ENCODE results near the gene POU6F1. TPM values are rescaled to one million over a fixed set of nuclear protein-coding genes. Genes with fewer than 3 reads are reported as not detected.

POU6F1 gene
- total RNA-seq, 1 experiment from 2014 or later, result 5.3 TPM

GRCh38 chr12:51253276-51253675 lies 35.4 kb upstream of the POU6F1 start:
- TF ChIP-seq EZH2 (IDR thresholded peaks at IDR 0.05; ENCODE audit: low read depth), result no peak
- TF ChIP-seq CTCF (conservative IDR thresholded peaks at IDR 0.05), result no peak
- POLR2A ChIA-PET (ENCODE audit: unreplicated experiment), result interaction anchor here (0.6 kb wide), 1 partner anchor 1338 kb away, joined by 3 read pairs; no protein-coding TSS in a partner anchor
- peaks cover 16% of the 10 kb centered on the region for H4K20me1 ChIP-seq (ENCODE audit: insufficient read depth)
- H3K4me3 ChIP-seq, result no peak overlapping the region
- H2AFZ ChIP-seq, result no peak overlapping the region
- BruUV-seq (replicated peaks), result no TSS peak
- no peak overlapping the region for H3K27ac ChIP-seq
- H3K9me2 ChIP-seq (ENCODE audit: insufficient read depth), result no peaks in the 10 kb centered on the region
- DNase-seq, result no peak
- intact Hi-C loops (cut with micrococcal nuclease; ENCODE audit: unreplicated experiment), result loop anchor here (5.0 kb wide), 1 partner anchor 206 kb away; the partner anchor contains the start of gene LETMD1
- H3F3A ChIP-seq (ENCODE audit: insufficient read depth, low read depth), result no peaks in the 10 kb centered on the region
- no peak overlapping the region for H3K4me2 ChIP-seq
- no peaks in the 10 kb centered on the region for H3K9me3 ChIP-seq (ENCODE audit: insufficient read depth, low read depth)
- H3K27me3 ChIP-seq (ENCODE audit: insufficient read depth, low read depth), result no peaks in the 10 kb centered on the region
- CTCF ChIA-PET, result no interaction called here
- no peaks in the 10 kb centered on the region for H3K4me1 ChIP-seq (replicated peaks; ENCODE audit: insufficient read depth)
- H3K79me2 ChIP-seq (ENCODE audit: low read depth), result peaks cover 14% of the 10 kb centered on the region; the same call in 1 of the 2 replicates
- peaks cover 5% of the 10 kb centered on the region; the same call in 1 of the 2 replicates for H3K36me3 ChIP-seq (ENCODE audit: low read depth)

- BruUV-seq (replicated peaks), result no TSS peak
Measured at GRCh38 chr12:51247523-51248206, 29.8 kb upstream of the POU6F1 start.

DNA sequence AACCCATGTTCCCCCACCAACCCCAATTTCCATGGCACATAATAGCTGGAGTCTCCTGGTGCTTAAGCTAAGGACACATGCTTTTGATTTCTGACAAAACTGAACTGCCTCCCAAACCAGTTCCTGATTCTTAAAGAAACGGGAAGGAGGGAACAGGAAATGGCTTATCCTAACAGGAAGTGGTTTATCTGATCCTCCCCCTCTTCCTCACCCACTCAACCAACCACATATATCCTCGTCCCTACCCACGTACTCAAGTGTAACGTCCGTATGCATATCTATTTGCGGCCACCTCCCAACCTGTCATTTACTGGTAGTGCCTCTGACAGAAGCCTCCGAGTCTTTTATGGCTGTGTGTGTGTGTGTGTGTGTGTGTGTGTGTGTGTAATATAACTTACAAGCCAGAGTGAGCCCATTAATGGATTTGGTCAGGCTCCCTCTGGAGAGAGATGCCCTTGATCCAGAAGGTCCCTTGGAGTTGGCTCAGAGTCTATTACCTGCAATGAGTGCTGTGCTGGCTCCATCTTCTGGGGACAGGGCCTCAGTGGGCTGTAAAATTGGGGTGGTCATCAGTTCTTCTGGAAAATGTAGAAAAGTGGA lies 28.5 kb upstream of the POU6F1 start:
- Histone ChIP-seq H3K4me2 (no peak overlapping the region), H3K27me3 (ENCODE audit: insufficient read depth, low read depth) (no peaks in the 10 kb centered on the region), H3K36me3 (ENCODE audit: low read depth) (peaks cover 9% of the 10 kb centered on the region), H2AFZ (no peak overlapping the region), H3K4me3 (no peak overlapping the region), H3K9me2 (ENCODE audit: insufficient read depth) (no peaks in the 10 kb centered on the region), H3K79me2 (ENCODE audit: low read depth) (no peaks in the 10 kb centered on the region), H3K4me1 (replicated peaks; ENCODE audit: insufficient read depth) (peaks cover under 1% of the 10 kb centered on the region; the same call in 1 of the 2 replicates), H3F3A (ENCODE audit: insufficient read depth, low read depth) (peaks cover 32% of the 10 kb centered on the region), H3K27ac (no peak overlapping the region), H3K9me3 (ENCODE audit: insufficient read depth, low read depth) (no peaks in the 10 kb centered on the region), H4K20me1 (ENCODE audit: insufficient read depth) (peaks cover 5% of the 10 kb centered on the region; the same call in 1 of the 2 replicates)
- ChIA-PET CTCF (no interaction called here), POLR2A (ENCODE audit: unreplicated experiment) (no interaction called here)
- TF ChIP-seq EZH2 (IDR thresholded peaks at IDR 0.05; ENCODE audit: low read depth) (no peak), CTCF (conservative IDR thresholded peaks at IDR 0.05) (no peak)
- no TSS peak for BruUV-seq (replicated peaks)
- intact Hi-C loops (cut with micrococcal nuclease; ENCODE audit: unreplicated experiment), result loop anchor here (10.0 kb wide), 1 partner anchor 482 kb away; the partner anchor contains the start of gene ATF1
- no peak for DNase-seq

More at GRCh38 chr12:51247523-51248206, 29.8 kb upstream of the POU6F1 start:
- Histone ChIP-seq H2AFZ (no peak overlapping the region), H3K27ac (no peak overlapping the region), H3K79me2 (ENCODE audit: low read depth) (peaks cover 6% of the 10 kb centered on the region; the same call in 1 of the 2 replicates), H3K4me3 (no peak overlapping the region), H3K36me3 (ENCODE audit: low read depth) (peaks cover 9% of the 10 kb centered on the region; the same call in 1 of the 2 replicates), H3K9me3 (ENCODE audit: insufficient read depth, low read depth) (no peaks in the 10 kb centered on the region), H3K4me1 (replicated peaks; ENCODE audit: insufficient read depth) (no peaks in the 10 kb centered on the region), H4K20me1 (ENCODE audit: insufficient read depth) (peaks cover 9% of the 10 kb centered on the region; the same call in 1 of the 2 replicates), H3K4me2 (no peak overlapping the region), H3K27me3 (ENCODE audit: insufficient read depth, low read depth) (no peaks in the 10 kb centered on the region), H3F3A (ENCODE audit: insufficient read depth, low read depth) (peaks cover 30% of the 10 kb centered on the region), H3K9me2 (ENCODE audit: insufficient read depth) (no peaks in the 10 kb centered on the region)
- intact Hi-C loops (cut with micrococcal nuclease; ENCODE audit: unreplicated experiment), result loop anchor here (10.0 kb wide), 1 partner anchor 483 kb away; the partner anchor contains the start of gene ATF1
- no peak for DNase-seq
- POLR2A ChIA-PET (ENCODE audit: unreplicated experiment), result no interaction called here
- CTCF ChIA-PET, result no interaction called here
- no peak for TF ChIP-seq CTCF (conservative IDR thresholded peaks at IDR 0.05)
- TF ChIP-seq EZH2 (IDR thresholded peaks at IDR 0.05; ENCODE audit: low read depth), result no peak
